ENCODE measurements around the gene TMEM52B.
"Not testable (repeated sequence)": the region's sequence is repeated elsewhere in the genome, so short reads cannot be mapped to it uniquely, and the experiment has no call there.

The TMEM52B gene

DNA sequence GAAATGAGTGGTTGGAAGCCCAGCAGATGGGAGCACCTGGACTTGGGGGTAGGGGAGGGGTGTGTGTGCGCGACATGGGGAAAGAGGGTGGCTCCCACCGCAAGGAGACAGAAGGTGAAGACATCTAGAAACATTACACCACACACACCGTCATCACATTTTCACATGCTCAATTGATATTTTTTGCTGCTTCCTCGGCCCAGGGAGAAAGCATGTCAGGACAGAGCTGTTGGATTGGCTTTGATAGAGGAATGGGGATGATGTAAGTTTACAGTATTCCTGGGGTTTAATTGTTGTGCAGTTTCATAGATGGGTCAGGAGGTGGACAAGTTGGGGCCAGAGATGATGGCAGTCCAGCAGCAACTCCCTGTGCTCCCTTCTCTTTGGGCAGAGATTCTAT, 43.0 kb downstream of the TMEM52B start:
- no peak overlapping the region for H3K27ac Mint-ChIP-seq
- TF ChIP-seq, protein P1, sequence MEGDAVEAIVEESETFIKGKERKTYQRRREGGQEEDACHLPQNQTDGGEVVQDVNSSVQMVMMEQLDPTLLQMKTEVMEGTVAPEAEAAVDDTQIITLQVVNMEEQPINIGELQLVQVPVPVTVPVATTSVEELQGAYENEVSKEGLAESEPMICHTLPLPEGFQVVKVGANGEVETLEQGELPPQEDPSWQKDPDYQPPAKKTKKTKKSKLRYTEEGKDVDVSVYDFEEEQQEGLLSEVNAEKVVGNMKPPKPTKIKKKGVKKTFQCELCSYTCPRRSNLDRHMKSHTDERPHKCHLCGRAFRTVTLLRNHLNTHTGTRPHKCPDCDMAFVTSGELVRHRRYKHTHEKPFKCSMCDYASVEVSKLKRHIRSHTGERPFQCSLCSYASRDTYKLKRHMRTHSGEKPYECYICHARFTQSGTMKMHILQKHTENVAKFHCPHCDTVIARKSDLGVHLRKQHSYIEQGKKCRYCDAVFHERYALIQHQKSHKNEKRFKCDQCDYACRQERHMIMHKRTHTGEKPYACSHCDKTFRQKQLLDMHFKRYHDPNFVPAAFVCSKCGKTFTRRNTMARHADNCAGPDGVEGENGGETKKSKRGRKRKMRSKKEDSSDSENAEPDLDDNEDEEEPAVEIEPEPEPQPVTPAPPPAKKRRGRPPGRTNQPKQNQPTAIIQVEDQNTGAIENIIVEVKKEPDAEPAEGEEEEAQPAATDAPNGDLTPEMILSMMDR (IDR thresholded peaks at IDR 0.05; ENCODE audit: unreplicated experiment in 3 of 3), result no peak
- H3K4me1 Mint-ChIP-seq, result no peaks in the 10 kb centered on the region
- no peaks in the 10 kb centered on the region for H3K9me3 Mint-ChIP-seq
- no peak overlapping the region for H3K4me3 Mint-ChIP-seq
- H3K36me3 Mint-ChIP-seq (ENCODE audit: low read depth), result peaks cover 63% of the 10 kb centered on the region
- H3K27me3 Mint-ChIP-seq (ENCODE audit: low read depth), result peaks cover 5% of the 10 kb centered on the region

DNA sequence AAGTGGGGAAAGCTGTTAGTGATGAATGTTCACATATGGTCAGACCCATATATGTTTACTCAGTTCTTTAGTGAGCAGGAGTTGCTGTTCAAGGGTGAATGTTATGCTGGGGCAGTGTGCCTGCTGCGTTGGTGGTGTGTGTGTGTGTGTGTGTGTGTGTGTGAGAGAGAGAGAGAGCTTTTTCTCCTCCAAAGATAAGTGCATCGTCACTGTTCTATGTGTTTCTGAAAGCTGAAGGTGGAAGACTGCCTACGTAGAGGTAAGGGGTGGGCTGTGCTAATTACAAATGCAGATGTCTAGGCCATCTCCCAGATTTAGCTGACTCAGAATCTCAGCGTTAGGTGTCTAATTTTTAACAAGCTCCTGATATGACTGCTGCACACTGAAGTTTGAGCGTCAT, 44.4 kb downstream of the TMEM52B start:
- Mint-ChIP-seq H3K27ac (no peak overlapping the region), H3K27me3 (ENCODE audit: low read depth) (peaks cover 5% of the 10 kb centered on the region), H3K9me3 (no peaks in the 10 kb centered on the region), H3K4me3 (no peak overlapping the region), H3K4me1 (no peaks in the 10 kb centered on the region), H3K36me3 (ENCODE audit: low read depth) (peaks cover 59% of the 10 kb centered on the region)
- TF ChIP-seq, protein P1 (IDR thresholded peaks at IDR 0.05; ENCODE audit: unreplicated experiment in 3 of 3), result no peak

DNA sequence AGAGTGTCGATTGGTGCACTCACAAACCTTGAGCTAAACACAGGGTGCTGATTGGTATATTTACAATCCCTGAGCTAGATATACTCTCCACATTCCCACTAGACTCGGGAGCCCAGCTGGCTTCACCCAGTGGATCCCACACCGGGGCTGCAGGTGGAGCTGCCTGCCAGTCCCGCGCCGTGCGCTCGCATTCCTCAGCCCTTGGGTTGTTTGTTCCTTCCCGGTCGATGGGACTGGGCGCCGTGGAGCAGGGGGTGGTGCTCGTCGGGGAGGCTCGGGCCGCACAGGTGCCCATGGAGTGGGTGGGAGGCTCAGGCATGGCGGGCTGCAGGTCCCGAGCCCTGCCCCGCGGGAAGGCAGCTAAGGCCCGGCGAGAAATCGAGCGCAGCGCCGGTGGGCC, 46.6 kb downstream of the TMEM52B start:
- H3K4me3 Mint-ChIP-seq; H3K9me3 Mint-ChIP-seq; H3K27me3 Mint-ChIP-seq (ENCODE audit: low read depth); H3K27ac Mint-ChIP-seq; H3K4me1 Mint-ChIP-seq: not testable (repeated sequence)
- peaks cover 51% of the 10 kb centered on the region for H3K36me3 Mint-ChIP-seq (ENCODE audit: low read depth)

DNA sequence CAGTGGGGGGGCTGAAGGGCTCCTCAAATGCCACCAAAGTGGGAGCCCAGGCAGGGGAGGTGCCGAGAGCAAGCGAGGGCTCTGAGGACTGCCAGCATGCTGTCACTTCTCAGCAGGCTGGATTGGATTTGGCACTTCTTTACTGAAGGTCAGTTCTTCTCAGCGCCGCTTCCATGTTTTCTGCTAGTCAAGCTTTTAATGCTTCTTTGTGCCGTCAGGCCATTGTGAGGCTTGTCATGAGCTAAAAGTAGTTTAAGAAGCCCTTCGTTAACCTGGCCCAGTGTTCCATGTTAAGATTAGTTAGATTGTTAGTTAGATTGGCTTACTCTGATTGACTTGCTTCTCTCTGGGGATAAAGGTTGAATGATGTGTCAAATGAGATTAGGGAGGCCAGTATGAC, 47.3 kb downstream of the TMEM52B start:
- Mint-ChIP-seq H3K4me3 (no peak overlapping the region), H3K27ac (no peak overlapping the region), H3K27me3 (ENCODE audit: low read depth) (peaks cover 5% of the 10 kb centered on the region), H3K4me1 (no peaks in the 10 kb centered on the region), H3K36me3 (ENCODE audit: low read depth) (peaks cover 44% of the 10 kb centered on the region), H3K9me3 (no peaks in the 10 kb centered on the region)
- TF ChIP-seq, protein P1 (IDR thresholded peaks at IDR 0.05; ENCODE audit: unreplicated experiment in 3 of 3), result no peak

DNA sequence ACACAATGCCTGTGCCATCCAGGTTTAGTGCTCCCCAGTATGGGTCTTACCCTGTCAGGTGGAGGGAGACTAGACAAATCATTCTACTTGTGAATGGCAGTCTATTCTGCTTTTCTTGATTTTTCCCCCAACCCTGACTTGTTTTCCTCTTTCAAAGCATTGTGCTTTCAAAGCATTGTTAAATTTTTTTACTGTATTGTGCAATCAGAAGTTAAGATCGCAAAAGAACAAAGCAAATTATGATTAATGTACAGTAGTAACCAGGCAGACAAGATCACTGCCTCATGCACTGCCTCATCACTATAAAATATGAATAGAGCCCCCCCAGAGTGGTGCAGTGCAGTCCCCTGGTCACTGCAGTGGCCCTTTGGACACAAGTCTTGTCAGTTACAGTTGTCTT, 47.9 kb downstream of the TMEM52B start:
- Mint-ChIP-seq H3K27ac (no peak overlapping the region), H3K9me3 (no peaks in the 10 kb centered on the region), H3K4me1 (no peaks in the 10 kb centered on the region), H3K36me3 (ENCODE audit: low read depth) (peaks cover 38% of the 10 kb centered on the region), H3K4me3 (no peak overlapping the region), H3K27me3 (ENCODE audit: low read depth) (peaks cover 3% of the 10 kb centered on the region)
- TF ChIP-seq, protein P1 (IDR thresholded peaks at IDR 0.05; ENCODE audit: unreplicated experiment in 3 of 3), result no peak

DNA sequence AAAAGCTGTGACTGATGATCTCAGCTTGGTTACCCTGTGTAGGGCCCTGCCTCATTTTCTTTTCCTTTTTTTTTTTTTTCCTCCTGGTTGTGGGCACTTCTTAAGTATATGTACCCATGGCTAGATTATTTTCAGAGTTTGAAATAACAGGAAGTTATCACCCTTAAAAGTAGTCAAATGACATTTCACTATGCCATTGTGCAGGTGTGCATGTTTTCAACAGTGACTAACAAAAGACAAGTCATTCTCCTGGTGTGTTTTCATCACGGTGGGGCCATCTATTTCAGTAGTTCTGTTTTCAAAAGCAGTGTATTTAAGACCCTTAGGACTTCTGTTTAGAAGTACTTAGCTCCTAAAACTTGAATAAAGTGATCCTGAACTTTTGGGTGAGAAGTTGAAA, 48.8 kb downstream of the TMEM52B start:
- Mint-ChIP-seq H3K4me1 (no peaks in the 10 kb centered on the region), H3K9me3 (no peaks in the 10 kb centered on the region), H3K27ac (no peak overlapping the region), H3K36me3 (ENCODE audit: low read depth) (peaks cover 28% of the 10 kb centered on the region), H3K4me3 (no peak overlapping the region), H3K27me3 (ENCODE audit: low read depth) (no peaks in the 10 kb centered on the region)
- TF ChIP-seq, protein P1 (IDR thresholded peaks at IDR 0.05; ENCODE audit: unreplicated experiment in 3 of 3), result no peak
